EL (cell line): ENCODE data around the gene GSTA1.
"Not testable (repeated sequence)": the region's sequence is repeated elsewhere in the genome, so short reads cannot be mapped to it uniquely, and the experiment has no call there.

ENCODE experiments used
- DNase-seq: peaks from one replicate; pipeline ENCODE4 v3.0.0-alpha.2; 2016

The GSTA1 gene

DNA sequence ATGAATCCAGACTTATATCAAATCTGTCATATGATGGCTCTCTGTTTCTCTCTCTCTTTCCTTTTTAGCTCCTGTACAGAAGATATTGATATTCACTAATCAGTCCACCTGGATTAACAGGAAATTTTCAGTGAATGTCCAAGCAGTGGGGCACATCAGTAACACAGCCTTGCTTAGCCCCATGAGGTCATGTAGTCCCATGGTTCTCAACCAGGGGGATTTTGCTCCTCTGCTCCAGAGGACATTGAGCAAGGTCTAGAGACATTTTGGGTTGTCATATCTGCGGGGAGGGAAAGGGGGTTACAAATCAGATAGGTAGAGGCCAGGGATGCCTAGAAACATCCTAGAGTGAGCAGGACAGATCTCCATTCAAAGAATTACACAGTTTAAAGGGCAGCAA, 810 bp downstream of the GSTA1 start:
- DNase-seq: no peak

DNA sequence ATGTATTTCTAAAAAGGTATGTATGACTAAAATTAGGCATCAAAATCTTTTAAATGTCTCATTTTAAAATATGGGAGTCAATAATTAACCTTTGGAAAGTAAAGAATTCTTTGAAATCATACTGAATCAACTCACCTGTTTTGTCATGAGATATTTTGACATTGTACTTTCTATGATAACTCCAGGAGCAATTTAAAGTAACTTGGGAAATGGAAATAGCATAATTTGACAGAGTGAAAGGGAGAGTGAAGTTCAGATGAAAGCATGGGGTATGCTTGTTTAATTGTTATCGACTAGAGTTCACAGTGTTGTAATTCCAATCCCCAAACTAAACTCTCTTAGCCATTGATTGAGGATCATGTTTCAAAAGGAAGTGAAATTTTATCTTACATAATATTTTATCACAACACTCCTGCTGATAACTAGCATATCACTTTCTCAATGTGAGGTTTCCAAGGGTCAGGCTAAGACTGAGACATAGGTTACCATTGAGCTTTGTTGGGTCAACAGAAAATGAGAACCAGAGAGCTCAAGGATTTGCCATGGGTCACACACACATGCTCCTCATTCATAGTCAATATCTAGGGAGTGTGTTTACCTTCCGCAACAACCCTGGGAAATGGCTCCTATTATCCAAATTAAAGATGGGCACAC, 2.3 kb downstream of the GSTA1 start:
- no peak for DNase-seq

- DNase-seq: peak; percentile 47
Measured at GRCh38 chr6:52799272-52799671, 4.3 kb downstream of the GSTA1 start.

DNA sequence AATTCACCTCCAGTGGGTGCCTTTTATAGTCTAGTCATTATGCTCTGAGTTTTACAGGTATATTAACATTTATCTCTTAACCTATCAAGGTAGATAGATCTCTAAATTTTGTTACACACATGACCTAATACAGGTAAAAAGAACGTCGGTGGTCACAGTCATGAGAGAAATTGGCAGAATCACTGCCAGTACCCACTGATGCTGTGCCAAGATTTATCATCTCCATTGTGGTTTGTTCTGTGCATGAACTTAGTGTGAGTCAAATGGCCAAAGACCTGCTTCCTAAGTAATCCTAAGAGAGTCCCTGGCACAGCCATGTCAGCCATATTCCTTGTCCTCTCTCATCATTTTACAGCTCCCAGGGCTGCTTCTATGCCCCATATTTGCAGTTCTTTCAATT, 9.2 kb downstream of the GSTA1 start:
- DNase-seq: not testable (repeated sequence)

GRCh38 chr6:52790861-52791260, 12.8 kb downstream of the GSTA1 start:
- DNase-seq: peak; percentile 43

DNA sequence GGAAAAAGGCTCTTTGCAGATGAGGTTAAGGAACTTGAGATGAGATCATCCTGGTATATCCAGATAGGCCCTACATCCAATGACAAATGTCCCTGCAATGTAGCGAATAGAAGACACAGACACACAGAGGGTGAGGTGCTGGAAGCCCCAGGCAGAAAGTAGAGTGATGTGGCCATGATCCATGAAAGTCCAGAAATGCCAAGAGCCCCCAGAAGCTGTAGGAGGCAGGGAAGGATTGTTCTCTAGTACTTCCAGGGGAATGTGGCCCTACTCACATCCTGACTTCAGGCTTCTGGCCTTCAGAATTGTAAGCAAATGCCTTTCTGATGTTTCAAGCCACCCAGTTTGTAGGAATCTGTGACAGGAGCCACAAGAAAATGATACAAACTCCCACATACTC, 14.0 kb downstream of the GSTA1 start:
- DNase-seq: peak; percentile 85

GRCh38 chr6:52788478-52788877, 15.1 kb downstream of the GSTA1 start:
- no peak for DNase-seq

- no peak for DNase-seq
Measured at GRCh38 chr6:52787917-52788316, 15.7 kb downstream of the GSTA1 start.

GRCh38 chr6:52786249-52786956, 17.2 kb downstream of the GSTA1 start:
- DNase-seq: no peak

DNA sequence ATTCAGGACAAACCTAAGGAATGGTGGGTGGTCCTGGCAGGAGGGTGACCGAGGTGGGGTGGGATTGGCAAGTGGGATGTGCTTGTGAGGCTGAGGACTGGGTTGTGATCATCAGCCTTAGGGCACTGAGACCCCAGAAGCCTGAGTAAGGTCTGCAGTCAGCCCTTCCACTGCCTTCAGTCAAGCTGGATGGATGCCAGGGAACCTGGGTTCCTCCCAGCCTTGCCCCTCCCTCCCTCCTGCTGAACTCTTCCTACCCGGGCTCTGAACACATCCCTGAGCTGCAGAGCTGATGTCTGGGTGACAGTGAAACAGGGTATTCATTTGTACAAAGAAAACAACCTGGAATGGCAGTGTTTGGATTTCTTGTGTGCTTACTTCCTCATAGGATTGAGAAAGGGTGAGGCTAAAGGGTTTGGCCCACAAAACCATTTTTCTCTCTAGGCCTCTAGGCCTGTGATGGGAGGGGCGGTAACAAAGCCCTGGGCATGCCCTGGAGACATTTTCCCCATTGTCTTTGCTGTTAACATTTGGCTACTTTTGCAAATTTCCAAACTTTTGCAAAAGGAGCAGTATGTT, 20.8 kb downstream of the GSTA1 start:
- not testable (repeated sequence) for DNase-seq

- not testable (repeated sequence) for DNase-seq
Measured at GRCh38 chr6:52782209-52782608, 21.4 kb downstream of the GSTA1 start.

GRCh38 chr6:52779237-52779636, 24.4 kb downstream of the GSTA1 start:
- DNase-seq: no peak

GRCh38 chr6:52776711-52777351, 26.8 kb downstream of the GSTA1 start:
- DNase-seq: not testable (repeated sequence)

GRCh38 chr6:52769399-52769798, 34.2 kb downstream of the GSTA1 start:
- DNase-seq: peak; percentile 42

- DNase-seq: peak; percentile 29
Measured at GRCh38 chr6:52767658-52768057, 36.0 kb downstream of the GSTA1 start.

GRCh38 chr6:52763322-52763916, 40.2 kb downstream of the GSTA1 start, which contains the start of gene GSTA2:
Gene GSTA2, minus strand, starts transcription at chr6:52763475. Its CDS starts 5,528 bp downstream, at chr6:52757947.
- DNase-seq: not testable (repeated sequence)

- not testable (repeated sequence) for DNase-seq
Measured at GRCh38 chr6:52761673-52762491, 41.7 kb downstream of the GSTA1 start.

- no peak for DNase-seq
Measured at GRCh38 chr6:52760105-52760765, 43.4 kb downstream of the GSTA1 start.

DNA sequence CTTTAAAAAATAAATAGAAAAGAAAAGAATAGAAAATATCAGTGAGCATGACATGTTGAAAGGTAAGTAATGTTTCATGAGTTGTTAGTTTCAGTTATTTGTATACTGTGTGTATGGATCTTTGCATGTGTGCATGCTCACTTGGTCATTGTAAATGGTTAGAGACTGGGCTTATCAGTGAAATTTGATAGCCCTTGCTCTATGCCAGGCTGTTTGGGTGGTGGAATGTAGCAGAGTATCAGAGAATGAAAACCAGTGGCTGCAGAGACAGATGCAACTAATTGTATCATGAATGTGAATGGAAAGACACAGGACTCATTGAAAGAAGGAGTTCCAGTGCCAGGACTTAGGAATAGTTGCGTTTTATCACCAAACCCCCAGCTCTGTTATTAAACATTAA, 44.5 kb downstream of the GSTA1 start:
- no peak for DNase-seq

DNA sequence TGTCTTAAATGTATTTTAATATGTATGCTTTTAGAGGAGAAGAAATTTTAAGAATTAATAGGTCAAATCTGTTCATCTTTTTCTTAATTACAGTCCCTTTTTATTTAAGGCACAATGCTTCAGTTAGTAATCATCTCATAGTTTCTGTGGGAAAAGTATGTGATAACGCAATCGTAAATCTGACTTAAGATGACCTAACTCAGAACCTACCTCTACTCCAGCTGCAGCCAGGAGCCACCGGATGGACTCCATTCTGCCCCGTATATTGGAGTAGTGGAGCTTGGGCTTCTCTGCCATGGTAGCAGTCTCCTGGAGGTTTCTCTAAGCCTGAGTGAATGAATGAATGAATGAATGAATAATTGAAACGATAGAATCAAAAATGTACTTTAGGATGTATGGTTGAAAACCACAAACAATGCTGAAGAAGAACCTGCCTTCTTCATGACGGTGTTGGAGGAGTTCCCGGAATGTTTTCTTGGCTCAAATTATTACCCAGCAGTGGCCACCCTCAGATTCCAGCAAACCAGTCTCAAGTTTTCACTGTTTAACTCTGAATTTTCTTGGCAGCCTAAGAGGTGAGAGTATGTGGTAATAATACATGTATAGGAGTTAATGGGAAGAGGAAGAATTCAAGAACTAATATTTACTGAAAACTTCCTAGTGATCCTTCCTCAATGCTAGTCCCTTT, 45.8 kb downstream of the GSTA1 start:
- DNase-seq: peak; percentile 86

GRCh38 chr6:52754443-52754842, 49.2 kb downstream of the GSTA1 start:
- no peak for DNase-seq
